ENCODE measurements around the gene NEO1. TPM values are rescaled to one million over a fixed set of nuclear protein-coding genes. Genes with fewer than 3 reads are reported as not detected.

NEO1 gene
- total RNA-seq, 4 donors from 2014 or later = 15.5 to 73.4 (median 24.0) TPM

DNA sequence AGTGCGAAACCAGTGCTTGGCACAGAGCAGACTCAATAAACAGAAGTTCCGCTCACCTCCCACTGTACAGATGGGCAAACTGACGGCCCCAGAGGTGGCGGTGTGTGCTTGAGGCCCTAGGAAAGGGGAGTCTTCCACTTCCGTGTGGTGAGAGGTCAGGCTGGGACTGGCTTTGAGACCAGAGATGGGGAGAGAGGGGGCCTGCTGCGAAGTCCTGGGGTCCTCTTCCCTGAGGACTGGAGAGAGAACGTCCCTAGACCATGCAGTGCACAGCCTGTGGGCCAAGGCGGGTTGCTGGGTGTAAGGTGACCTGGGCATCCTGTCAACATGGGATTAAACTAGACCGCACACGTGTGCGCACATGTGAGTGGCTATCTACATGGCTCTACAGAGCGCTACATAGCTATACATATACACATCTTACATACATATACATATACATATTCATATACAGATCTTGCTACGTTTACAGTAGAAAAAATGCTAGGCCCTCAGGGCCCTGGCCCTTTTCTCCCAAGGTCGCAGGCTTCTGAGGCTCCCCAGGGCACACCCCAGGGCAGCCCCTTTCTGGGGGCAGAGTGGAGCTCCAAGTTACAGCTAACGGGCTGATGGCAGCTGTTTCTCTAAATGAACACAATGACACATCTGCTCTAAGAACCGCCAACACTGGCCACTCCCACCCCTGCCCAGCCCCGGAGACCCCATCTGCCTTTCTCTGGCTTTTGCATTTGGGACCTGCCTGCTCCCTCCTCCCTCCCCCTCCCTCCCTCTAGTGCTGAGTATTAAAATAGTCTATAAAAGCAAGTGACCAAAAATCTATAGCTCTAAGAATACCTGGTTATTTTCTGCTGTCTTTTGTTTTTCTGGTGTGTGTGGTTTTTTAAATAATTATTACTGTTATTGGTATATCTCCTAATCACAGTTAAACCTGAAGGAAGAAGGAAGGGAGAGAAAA, 269.5 kb downstream of the NEO1 start:
- DNase-seq (ENCODE audit: low spot score) (no peak), ATAC-seq (ENCODE audit: low FRiP score) (no peak)
- TF ChIP-seq, protein P1, sequence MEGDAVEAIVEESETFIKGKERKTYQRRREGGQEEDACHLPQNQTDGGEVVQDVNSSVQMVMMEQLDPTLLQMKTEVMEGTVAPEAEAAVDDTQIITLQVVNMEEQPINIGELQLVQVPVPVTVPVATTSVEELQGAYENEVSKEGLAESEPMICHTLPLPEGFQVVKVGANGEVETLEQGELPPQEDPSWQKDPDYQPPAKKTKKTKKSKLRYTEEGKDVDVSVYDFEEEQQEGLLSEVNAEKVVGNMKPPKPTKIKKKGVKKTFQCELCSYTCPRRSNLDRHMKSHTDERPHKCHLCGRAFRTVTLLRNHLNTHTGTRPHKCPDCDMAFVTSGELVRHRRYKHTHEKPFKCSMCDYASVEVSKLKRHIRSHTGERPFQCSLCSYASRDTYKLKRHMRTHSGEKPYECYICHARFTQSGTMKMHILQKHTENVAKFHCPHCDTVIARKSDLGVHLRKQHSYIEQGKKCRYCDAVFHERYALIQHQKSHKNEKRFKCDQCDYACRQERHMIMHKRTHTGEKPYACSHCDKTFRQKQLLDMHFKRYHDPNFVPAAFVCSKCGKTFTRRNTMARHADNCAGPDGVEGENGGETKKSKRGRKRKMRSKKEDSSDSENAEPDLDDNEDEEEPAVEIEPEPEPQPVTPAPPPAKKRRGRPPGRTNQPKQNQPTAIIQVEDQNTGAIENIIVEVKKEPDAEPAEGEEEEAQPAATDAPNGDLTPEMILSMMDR (IDR thresholded peaks at IDR 0.05) = no peak

DNA sequence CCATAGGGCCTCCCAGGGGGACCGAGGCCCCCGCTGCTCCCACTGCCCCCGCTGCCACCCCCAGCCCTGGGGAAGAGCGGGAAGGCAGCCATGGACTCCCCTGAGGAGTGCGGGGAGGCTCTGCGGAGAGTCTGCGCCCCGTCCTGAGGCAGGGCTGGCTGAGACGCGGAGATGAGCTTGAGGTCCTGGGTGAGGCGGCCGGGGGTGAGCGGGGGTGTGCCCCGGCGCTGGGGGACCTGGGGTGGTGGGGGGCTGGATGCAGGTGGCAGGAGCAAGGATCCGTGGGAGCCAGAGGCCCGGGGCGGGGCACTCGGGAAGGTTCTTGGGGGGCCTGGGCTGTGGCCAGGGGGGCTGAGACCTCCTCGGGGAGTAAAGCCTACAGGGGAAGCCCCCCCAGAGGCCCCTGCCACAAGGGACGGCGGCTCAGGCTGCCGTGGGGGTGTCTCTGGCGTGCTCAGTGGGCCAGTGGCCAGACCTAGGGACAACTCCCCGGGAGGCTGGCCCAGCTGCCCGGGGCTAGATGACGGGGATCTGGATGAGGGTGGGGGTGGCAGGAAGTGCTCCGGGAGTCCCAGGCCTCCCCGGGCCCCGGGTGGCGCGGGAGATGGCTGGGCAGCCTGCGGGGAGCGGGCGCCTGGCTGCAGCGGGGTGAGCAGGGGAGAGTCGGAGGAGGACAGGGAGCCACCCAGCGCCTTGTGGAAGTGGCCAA, 270.6 kb downstream of the NEO1 start:
- TF ChIP-seq, protein P1 (IDR thresholded peaks at IDR 0.05) = no peak
- DNase-seq (ENCODE audit: low spot score) = no peak
- ATAC-seq (ENCODE audit: low FRiP score) = no peak

- DNase-seq (ENCODE audit: low spot score) (no peak), ATAC-seq (ENCODE audit: low FRiP score) (no peak)
- TF ChIP-seq, protein P1 (IDR thresholded peaks at IDR 0.05) = no peak
These were observed 271.2 kb downstream of the NEO1 start for GRCh38 chr15:73323374-73323955.

- DNase-seq (ENCODE audit: low spot score) = no peak
- TF ChIP-seq, protein P1 (IDR thresholded peaks at IDR 0.05) = no peak
- ATAC-seq (ENCODE audit: low FRiP score) = no peak
These were observed 271.7 kb downstream of the NEO1 start for GRCh38 chr15:73323956-73324355.

DNA sequence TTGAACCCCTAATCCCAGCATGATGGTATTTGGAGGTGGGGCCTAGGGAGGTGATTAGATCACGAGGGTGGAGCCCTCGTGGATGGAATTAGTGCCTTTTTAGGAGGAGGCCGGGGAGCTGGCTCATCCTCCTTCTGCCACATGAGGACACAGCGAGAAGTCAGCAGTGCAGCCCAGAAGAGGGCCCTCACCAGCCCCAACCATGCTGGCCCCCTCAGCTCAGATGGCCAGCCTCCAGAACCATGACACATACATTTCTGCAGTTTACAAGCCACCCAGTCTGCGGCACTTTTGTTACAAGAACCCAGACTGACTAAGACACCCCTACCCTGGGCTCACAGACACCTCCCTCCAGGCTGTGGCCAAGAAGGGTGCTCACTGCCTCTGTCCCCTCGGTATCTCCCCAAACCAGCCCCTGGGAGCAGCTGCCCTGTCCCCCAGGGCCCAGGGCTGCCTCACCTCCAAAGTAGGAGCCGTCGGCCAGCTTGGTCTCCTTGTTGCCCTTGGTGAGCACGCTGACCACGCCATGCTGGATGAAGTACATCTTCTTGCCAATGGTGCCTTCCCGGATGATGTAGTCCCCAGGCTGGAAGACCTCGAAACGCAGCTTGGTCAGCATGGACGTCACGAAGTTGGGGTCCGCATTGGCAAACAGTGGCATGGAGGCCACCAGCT, 272.4 kb downstream of the NEO1 start:
- DNase-seq (ENCODE audit: low spot score) = no peak
- TF ChIP-seq, protein P1 (IDR thresholded peaks at IDR 0.05) = no peak
- no peak for ATAC-seq (ENCODE audit: low FRiP score)

- DNase-seq (ENCODE audit: low spot score) (no peak), ATAC-seq (ENCODE audit: low FRiP score) (no peak)
- TF ChIP-seq, protein P1 (IDR thresholded peaks at IDR 0.05) = no peak
These were observed 273.1 kb downstream of the NEO1 start for GRCh38 chr15:73325191-73325861.
